NCI-H2029 (cell line): ENCODE results near the gene CCDC154.

Experiments
- DNase-seq: peaks from one replicate; lab custom pipeline; 2025; lab: John Stamatoyannopoulos, UW

Gene CCDC154

DNA sequence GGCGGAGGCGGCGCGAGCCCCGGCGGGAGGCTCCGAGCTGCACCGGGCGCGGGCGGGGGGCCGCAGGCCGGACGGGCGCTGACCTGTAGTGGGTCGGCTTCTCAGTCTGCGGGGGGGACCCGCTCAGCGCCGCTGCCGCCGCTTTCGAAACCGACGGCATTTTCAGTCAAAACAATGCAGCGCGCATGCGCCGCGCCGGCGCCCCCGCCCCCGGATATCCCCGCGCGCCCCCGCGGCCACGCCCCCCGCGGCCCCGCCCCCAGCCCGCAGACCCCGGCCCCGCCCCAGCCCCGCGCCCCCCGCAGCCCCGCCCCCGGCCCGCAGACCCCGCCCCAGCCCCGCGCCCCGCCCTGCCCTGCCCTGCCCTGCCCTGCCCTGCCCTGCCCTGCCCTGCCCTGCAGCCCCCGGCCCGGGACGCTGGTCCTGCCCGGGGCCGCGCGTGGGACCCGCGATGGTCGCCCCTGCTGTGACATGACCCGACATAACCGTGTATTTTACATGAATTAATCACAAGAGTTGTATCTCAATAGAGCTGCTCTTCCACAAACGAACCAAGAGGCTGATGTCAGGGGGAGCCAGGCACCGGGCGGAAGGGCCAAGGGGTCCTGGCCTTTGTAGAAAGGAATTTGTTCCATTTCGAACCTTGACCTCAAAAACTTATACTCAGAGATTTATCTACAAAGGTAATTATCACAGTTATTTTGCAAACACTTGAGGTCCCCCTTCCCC lies 29.7 kb downstream of the CCDC154 start, which contains the start of gene UNKL:
TSS of gene UNKL (minus strand) at position 173 of the 729 bp plus-strand sequence. CDS start at position 160, 13 bp downstream.
- peak; percentile 27 for DNase-seq

DNA sequence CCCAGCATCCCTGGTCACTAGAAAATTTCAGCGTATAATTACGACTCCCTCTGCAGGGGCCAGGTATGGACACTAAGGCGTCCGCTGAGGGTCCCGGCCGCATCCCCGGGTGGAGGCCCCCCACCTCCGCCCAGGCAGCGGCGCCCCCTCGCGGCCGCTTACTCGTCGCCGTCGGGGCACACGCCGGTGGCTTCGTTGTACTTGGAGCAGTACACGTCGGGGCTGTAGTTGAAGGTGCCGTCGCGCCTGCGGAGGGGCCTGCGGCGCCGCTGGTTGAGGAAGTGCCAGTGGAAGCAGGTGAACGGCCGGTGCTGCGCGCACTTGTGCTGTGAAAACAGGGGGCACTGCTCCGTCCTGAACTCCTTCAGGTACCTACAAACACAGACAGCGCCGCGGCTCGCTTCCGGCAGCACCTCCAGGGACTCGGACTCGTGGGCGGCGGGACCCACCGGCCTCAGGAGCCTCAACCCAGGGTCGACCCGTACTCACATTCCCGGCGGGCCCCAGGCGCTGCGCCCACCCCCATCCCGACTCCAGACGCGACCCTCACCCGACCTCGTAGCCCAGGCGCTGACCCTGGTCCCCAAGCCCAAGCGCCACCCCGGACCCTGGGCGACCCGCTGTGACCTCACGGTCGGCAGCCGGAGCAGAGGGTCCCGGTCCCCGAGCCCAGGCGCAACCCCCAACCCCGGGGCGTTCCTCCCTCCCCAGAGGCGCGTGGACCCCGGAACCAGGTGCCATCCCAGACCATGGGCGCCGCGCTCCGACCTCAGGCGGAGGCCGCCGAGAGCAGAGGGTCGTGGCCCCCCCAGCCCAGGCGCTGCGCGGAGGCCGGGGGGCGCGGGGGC lies 30.4 kb downstream of the CCDC154 start:
- DNase-seq, result peak; percentile 22

DNA sequence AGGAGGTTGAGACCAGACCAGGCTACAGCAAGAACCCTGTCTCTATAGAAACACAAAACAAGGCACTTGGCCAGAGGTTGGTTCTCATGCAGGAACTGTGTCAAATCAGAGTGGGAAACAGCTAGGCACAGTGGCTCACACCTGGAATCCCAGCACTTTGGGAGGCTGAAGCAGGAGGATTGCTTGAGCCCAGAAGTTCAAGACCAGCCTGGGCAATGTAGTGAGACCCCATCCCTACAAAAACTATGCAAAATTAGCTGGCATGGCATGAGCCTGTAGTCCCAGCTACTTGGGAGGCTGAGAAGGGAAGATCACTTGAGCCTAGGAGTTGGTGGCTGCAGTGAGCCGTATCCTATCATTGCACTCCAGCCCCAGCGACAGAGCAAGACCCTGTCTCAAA lies 31.5 kb downstream of the CCDC154 start:
- no peak for DNase-seq

DNA sequence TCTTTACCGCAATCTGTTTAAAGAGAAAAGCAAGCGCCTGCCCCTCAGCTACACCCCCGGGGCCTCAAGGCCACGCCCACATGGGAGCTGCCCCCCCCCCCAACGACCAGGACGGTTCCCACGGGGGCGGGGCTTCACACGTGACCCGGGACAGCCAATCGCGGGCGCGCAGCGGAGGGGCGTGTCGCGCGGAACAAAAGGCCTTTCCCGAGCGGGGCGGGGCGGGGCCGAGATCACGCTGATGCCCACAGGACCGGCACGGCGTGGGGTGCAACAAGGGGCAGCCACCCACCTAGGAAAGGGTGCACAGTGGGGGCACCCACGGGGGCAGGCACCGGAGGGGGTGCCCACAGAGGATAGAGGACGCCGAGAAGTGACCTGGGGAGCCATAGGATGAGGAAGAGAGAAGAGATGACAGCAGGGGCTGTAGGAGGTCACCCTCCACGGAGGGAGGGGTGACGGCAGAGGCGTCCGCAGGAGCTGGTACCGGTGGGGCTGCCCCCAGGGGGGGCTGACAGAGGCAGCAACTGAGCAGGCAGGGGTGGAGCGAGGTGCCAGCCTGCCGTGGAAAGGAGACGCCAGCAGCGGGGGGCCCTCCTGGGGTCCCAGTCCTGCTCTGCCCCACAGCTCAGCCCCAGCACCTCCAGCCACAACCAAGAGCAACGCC lies 36.1 kb downstream of the CCDC154 start:
- DNase-seq, result peak; percentile 66

DNA sequence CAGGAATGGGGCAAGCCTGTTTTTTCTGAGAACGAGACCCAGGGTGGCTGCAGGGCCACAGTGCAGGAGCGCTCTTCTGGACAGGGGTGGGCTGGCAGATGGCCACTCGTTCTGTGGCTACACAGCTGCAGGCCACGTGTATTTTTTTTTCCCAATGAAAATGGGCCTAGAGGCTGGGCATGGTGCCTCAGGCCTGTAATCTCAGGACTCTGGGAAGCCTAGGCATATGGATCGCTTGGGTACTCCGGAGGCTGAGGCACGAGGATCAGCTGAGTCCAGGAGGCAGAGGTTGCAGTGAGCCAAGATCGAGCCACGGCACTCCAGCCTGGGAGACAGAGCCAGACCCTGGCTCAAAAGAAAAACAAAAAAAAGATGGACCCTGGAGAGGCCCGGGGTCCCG lies 36.6 kb downstream of the CCDC154 start:
- no peak for DNase-seq

DNA sequence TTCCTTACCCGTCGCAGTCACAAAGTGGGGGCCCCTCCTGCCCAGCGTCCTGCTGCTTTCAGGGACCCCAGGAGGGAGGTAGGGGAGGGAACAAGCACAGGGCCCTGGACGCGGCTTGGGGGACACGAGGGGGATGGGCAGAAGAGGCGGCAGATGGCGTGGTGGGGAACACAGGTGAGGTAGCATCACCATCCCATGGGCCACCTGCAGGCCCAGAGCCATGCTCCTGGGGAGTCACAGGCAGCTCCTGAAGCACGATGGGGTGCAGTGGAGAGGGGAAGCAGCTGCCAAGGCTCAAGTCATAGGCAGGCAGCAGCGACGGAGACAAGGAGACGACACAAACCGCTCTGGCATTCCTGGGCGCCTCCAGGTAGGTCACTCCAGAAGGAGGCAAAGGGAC lies 40.6 kb downstream of the CCDC154 start:
- no peak for DNase-seq

DNA sequence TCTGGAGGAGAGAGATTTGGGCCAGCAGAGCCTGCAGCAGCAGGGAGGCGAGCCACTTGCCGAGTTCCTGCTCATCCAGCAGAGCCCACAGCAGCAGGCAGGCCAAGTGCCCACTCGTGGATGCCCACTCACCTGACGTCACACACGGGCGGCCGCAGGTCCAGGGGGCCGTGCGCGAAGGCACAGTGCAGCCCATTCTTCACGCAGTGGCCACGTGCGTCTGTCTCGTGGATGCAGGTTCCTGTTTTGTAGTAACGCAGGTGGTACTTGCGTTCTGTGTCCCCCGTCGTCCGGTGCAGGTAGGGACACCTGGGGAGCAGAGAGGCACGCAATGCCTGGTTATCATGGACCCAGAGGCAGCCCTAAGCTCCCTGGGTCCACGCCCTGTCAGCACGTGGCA lies 41.3 kb downstream of the CCDC154 start:
- DNase-seq, result no peak

DNA sequence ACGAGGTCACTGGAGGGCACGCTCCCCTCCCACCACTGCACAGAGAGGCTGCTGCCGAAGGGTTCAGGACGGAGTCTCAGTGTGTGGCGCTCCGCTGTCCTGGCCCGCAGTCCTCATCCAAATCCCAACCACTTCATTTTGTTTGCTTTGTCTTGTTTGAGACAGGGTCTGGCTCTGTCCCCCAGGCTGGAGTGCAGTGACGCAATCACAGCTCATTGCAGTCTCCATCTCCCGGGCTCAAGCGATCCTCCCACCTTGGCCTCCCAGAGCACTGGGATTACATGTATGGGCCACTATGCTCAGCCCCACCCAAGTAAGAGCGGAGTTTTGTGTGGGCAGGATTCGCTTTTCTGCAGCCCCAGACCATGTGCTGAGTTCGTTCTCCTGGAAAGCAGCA lies 42.6 kb downstream of the CCDC154 start:
- no peak for DNase-seq

DNA sequence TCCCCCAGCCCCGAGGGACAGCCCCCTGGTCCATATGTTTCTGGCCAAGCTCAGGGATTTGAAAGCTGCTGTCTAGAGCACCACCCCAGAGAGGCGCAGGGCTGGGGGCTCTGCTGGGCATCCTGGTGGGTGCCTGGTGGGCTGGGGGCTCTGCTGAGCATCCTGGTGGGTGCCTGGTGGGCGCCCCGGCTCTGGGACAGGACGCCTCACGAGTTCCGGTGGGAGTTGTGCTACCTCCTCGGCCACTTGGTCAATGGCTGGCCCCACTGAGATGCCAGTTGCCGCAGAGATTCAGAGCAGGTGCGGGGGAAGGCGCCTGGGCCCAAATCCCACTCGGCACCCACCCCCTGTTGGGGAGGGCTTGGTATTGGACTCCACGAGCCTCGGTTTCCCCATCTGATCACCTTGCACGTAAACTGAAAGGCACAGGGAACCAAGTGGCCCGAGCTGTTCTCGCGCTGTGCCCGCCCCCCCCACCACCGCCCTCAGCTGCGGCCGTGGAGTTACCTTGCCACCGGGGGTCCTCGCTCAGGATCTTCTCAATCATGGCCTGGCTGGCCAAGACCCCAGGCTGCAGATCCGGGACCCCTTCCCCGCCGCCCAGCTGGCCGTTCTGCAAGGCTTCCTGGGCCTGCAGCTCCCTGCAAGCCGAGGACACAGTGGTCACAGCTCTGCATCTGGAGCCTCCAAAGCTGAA lies 43.1 kb downstream of the CCDC154 start:
- DNase-seq, result no peak

DNA sequence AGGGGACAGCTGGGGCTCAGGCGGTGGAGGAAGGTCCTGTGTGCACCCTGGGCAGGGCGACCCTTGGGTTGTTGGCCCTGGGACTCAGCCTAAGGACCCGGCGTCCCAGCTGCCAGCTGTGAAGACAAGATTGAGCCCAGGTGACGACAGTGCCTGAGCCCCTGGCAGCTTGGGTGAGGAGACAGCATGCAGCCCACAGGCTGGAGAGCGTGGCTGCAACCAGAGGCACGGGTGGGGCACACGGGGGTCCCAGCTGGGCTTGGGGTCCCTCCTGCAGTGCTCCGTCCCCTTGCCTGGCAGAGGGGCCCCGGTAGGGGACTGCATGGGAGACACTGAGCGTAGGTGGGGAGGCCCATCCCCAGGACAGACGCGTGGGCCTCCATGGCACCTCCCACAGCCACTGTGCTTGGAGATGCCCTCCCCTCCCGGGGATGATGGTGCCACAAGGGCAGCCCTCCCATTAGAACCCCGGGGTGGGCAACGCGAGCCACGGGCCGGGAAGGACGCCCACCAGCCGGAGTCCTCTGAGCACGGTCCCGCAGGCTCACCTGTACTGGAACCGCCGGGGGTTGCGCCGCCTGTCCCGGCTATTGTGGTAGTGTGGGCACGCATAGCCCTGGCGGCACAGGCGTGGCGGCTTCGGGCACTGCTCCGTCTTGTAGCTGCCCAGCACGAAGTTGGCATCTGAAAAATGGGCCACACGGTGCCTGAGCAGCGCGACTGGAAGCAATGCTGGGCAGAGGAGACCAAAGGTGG lies 45.4 kb downstream of the CCDC154 start:
- no peak for DNase-seq

DNA sequence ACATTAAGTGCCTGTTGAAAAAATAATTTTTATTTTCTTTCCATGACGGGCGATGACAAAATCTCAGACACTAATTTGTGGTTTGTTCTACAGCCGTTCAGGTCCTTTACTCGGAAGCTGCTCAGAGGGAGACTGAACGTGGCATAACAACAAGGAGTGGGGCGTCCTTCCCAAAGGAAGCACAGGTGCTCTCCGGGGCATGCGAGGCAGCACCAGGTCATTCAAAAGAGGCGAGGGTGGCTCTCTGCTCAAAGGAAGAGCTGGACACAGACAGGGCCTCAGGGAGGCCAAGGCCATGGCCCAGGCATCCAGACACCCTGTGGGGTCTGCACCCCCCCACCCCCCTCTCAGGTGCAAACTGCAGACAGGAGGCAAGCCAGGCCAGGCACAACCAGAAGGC lies 46.0 kb downstream of the CCDC154 start:
- DNase-seq, result no peak

DNA sequence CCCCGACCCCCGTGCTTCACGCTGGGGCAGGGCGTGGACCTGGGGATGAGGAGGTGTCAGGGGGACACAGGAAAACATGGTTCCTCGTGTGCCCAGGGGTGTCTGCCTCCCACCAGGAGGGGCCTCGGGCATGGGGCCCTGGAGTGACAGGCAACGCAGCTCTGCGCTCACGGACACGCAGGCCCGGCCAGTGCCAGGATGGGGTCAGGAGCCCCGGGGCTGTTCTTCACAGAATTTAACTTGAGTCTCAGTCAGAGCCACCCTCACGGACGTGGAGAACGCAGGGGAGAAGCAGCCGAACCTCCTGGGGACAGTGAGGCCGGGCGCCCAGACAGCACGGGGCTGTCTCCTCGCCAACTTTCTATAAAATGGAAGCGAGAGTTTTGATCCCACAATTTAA lies 46.6 kb downstream of the CCDC154 start:
- no peak for DNase-seq

DNA sequence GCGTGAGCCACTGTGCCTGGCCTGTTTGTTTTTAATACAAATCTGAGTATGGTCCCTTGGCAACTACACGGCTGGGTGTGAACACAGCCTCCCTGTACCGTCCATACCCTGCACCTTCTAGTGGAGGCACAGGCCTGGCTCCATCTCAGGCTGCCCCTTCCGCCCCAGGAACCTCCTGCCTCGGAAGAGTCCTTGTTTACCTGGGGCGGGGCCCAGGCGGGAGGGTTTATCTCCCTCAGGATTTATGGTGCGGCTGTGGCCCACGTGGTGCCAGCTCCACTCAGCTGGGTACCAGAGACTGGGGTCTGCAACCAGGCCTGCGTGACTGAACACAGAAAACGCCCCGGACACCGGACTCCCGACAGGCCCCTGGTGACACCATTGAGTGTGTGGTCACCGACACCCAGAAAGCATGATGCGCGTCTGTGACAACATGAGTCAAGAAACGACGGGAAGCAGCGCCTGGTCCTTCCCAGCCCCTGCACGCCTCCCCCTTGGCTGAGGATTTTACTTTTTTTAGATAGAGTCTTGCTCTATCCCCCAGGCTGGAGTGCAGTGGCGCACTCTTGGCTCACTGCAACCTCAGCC lies 48.8 kb downstream of the CCDC154 start:
- DNase-seq, result no peak

DNA sequence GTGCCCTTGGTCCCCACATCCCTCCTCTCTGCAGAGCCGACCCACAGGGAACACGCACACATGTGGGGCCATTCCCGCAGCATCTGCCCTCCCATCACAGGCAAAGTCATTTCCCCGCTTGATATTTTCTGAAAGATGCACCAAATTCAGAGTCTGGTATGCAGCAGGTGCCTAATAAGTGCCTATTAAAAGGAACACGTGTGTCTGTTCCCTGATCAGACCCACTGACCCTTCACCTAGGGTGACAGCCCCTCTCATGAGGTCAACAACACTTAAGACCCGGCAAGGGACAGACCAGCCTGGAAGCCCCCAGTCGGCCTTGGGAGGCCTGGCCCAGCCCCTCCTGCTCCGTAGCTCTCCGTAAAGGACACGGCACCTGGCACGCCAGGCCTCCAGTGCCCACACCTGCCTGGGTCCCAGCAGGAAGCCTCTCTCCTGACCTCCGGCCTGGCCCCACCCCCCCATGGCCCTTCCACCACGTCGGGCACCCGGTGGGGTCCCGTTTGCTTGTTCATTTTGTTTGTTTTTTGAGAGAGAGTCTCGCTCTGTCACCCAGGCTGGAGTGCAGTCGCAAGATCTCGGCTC lies 49.9 kb downstream of the CCDC154 start:
- DNase-seq, result no peak

DNA sequence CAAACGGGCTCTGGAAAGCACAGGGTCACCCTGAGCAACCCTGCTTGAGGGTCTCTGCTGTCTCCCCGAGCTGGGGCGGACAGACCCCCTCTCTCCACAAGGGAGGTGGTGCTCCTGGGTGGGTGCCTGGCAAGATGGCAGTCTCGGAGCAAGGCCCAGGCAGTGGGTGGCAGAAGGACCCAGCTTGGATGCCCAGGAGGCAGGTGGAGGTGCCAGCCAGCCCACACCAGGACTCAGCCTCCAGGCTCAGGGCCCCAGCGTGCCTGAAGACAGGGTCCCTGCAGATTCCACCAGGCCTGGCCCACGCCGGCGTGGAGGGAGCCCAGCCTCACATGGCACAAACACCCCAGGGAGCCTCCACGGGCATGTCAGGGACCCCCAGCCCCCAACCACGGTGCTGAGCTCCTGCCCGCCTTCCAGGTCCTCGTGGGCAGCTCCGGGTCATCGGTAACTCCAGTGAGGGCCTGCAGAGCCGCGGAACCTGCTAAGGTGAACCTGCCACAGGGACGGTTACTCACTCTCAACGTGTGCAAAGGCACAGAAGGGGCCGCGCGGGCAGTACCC lies 50.7 kb downstream of the CCDC154 start:
- no peak for DNase-seq

DNA sequence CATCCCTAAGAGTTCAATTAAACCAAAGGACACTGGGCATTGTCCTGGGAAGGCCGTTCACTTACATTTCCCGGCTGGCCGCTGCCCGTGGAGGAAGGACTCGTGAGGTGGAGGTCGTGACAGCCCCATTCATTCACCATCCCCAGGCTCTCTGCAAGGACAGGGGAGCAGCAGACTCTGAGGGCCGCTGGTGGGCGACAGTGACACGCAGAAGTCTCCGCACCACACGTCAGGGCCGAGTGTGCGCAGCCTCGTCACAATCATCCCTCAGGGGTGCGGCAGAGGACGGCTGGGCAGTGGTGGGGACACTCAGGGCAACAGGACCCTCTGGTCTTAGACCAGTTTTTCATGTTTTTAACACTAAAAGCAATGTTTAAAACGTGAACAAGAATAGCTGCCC lies 51.5 kb downstream of the CCDC154 start:
- no peak for DNase-seq

DNA sequence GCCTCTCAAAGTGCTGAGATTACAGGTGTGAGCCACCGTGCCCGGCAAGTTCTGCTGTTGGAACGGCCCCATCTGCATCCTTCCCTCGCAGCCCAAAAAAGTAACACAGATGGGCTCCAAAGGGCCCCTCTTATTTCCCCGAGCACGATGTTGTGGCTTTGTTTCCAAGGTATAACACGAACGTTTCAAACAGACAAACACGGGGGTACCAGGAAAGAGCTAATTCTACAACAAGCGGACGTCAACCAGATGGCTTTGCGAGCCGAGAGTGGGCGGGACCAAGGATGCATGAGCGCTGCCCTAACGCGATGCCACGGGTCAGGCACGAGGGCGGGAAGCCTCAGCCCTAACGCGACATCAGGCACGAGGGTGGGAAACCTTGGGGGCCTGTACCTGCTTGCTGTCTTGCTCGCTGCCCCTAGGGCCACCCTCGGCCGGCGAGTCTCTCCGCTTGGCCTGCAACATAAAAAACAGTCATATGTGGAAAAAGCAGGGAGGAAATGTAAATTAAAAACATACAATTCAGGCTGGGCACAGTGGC lies 54.0 kb downstream of the CCDC154 start:
- DNase-seq, result no peak

DNA sequence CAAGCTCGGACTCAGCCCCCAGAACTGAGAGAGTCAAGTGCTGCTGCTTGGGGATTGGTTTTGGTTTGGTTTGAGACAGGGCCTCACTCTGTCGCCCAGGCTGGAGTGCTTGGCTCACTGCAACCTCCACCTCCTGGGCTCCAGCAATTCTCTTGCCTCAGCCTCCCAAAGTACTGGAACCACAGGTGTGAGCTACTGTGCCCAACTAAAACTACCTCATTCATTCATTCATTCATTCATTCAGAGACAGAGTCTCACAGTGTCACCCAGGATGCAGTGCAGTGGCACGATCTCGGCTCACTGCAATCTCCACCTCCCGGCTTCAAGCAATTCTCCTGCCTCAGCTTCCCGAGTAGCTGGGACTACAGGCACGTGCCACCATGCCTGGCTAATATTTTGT lies 54.6 kb downstream of the CCDC154 start:
- DNase-seq, result no peak

DNA sequence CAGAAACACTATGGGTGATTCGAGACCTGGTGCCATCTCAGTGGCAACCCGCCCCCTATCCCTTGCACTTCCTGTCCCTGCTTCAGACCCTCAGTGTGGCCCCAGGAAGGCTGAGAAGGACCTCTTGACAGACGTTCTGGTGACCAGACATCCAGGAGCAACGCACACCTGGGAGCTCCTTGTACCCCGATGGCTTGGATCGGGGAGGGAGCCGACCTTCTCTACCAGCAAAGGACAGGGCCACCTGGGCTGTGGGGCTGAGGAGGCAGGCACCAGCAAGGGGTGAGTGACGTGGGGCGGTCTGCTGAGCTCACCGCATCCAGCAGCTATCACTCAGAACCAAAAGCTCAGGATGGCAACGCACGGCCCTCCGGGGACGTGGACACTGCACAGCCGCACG lies 57.0 kb downstream of the CCDC154 start:
- no peak for DNase-seq

DNA sequence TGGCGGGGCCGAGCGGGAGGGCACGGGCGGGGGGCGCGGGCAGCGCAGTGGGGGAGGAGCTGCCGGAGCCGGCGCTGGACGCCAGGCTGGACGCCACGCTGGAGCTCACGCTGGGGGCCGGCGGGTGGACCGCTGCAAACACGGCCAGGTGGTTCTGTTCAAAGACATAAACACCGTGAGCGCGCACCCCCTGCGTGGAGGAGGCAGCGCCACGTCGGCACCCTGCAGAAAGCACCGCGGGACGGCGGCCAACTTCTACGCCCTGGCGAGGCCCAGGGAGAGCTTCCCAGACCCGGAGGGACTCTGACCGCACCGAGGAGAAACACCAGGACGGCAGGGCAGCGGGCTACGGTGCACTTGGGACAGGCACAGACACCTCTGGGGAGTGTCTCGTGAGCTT lies 59.1 kb downstream of the CCDC154 start:
- DNase-seq, result no peak
